CD14-positive monocyte (primary cell): ENCODE results near the gene APOC1. TPM values are rescaled to one million over a fixed set of nuclear protein-coding genes. Genes with fewer than 3 reads are reported as not detected.

ENCODE experiments used
- DNase-seq, 3 donors: peaks; one replicate each; pipeline ENCODE4 v3.0.0-alpha.2; 2011 to 2022
- H2AFZ ChIP-seq: 2 replicates; pipeline ENCODE4 v1.6.0; 2012; ENCODE audit warnings: mild to moderate bottlenecking, low read depth, low read length, inconsistent platforms; ENCODE audit not compliant: insufficient read depth, poor library complexity, severe bottlenecking
- H3K27ac ChIP-seq, 2 donors: 1 replicate in 1 of 2; 2 replicates in 1 of 2; pipeline ENCODE4 v1.5.1; 2012 to 2013; ENCODE audit warnings: low read length in 2 of 2, control low read depth in 1 of 2, inconsistent platforms in 1 of 2, low read depth in 1 of 2, mild to moderate bottlenecking in 1 of 2
- H3K27me3 ChIP-seq, 2 donors: one replicate each; pipeline versions ENCODE4 v1.6.0 to v1.6.1; 2011 to 2013; ENCODE audit warnings: low read length in 2 of 2; ENCODE audit not compliant: control insufficient read depth in 2 of 2, insufficient read depth in 2 of 2
- H3K36me3 ChIP-seq, 2 donors: replicated peaks in 1 of 2; 1 replicate in 1 of 2; 2 replicates in 1 of 2; pipeline versions ENCODE4 v1.5.1 to v1.6.1; 2012 to 2013; ENCODE audit warnings: low read length in 2 of 2, control low read depth in 1 of 2, inconsistent platforms in 1 of 2, mild to moderate bottlenecking in 1 of 2; ENCODE audit not compliant: insufficient read depth in 2 of 2, control insufficient read depth in 1 of 2
- H3K4me1 ChIP-seq, 2 donors: 1 replicate in 1 of 2; 2 replicates in 1 of 2; pipeline versions ENCODE4 v1.5.1 to v1.6.1; 2012 to 2013; ENCODE audit warnings: low read length in 2 of 2, control low read depth in 1 of 2, inconsistent platforms in 1 of 2, mild to moderate bottlenecking in 1 of 2, moderate library complexity in 1 of 2; ENCODE audit not compliant: insufficient read depth in 2 of 2, control insufficient read depth in 1 of 2
- H3K4me2 ChIP-seq: replicated peaks from 2 replicates; pipeline ENCODE3; 2012; ENCODE audit warnings: low read length, moderate library complexity, mild to moderate bottlenecking; ENCODE audit not compliant: poor library complexity, severe bottlenecking; ENCODE audit errors: extremely low read depth
- H3K4me3 ChIP-seq, 3 experiments: fragments of 200-600 bp in 1 of 3; sonication (generic) in 1 of 3; replicated peaks in 1 of 3; 1 replicate in 2 of 3; 2 replicates in 1 of 3; pipeline ENCODE4 v1.5.1; 2011 to 2013; ENCODE audit warnings: low read length in 3 of 3, mild to moderate bottlenecking in 3 of 3, control low read depth in 2 of 3, low read depth in 2 of 3, inconsistent platforms in 1 of 3, moderate library complexity in 1 of 3
- H3K79me2 ChIP-seq: 2 replicates; pipeline ENCODE4 v1.6.0; 2012; ENCODE audit warnings: mild to moderate bottlenecking, control low read depth, inconsistent platforms, low read length, moderate library complexity; ENCODE audit not compliant: insufficient read depth
- H3K9ac ChIP-seq: 2 replicates; pipeline ENCODE4 v1.6.0; 2017; ENCODE audit warnings: low read length, mild to moderate bottlenecking; ENCODE audit not compliant: insufficient read depth, poor library complexity, severe bottlenecking
- H3K9me3 ChIP-seq, 2 donors: replicated peaks in 1 of 2; 1 replicate in 1 of 2; 2 replicates in 1 of 2; pipeline versions ENCODE4 v1.5.1 to v1.6.1; 2012 to 2013; ENCODE audit warnings: low read length in 2 of 2, control low read depth in 1 of 2; ENCODE audit not compliant: control insufficient read depth in 1 of 2, insufficient read depth in 1 of 2
- H4K20me1 ChIP-seq: 2 replicates; pipeline ENCODE4 v1.6.0; 2012; ENCODE audit warnings: mild to moderate bottlenecking, low read length, control low read depth, moderate library complexity; ENCODE audit not compliant: insufficient read depth
- H3K27ac Mint-ChIP-seq, 7 donors: one replicate each; pipeline ENCODE4 v1.8.0; 2020; ENCODE audit warnings: mild to moderate bottlenecking in 7 of 7, mixed read lengths in 7 of 7, moderate library complexity in 6 of 7, inconsistent platforms in 2 of 7
- H3K27me3 Mint-ChIP-seq, 3 donors: one replicate each; pipeline ENCODE4 v1.8.0; 2021 to 2022; ENCODE audit warnings: low read depth in 3 of 3, mild to moderate bottlenecking in 3 of 3, mixed read lengths in 3 of 3, moderate library complexity in 3 of 3, inconsistent platforms in 1 of 3
- H3K36me3 Mint-ChIP-seq, 2 donors: one replicate each; pipeline ENCODE4 v1.8.0; 2020; ENCODE audit warnings: mixed read lengths in 2 of 2, inconsistent platforms in 1 of 2, mild to moderate bottlenecking in 1 of 2
- H3K4me1 Mint-ChIP-seq: one replicate; pipeline ENCODE4 v1.8.0; 2020; ENCODE audit warnings: mild to moderate bottlenecking, mixed read lengths
- H3K4me3 Mint-ChIP-seq, 2 donors: one replicate each; pipeline ENCODE4 v1.8.0; 2020; ENCODE audit warnings: mild to moderate bottlenecking in 2 of 2, mixed read lengths in 2 of 2, moderate library complexity in 1 of 2
- H3K9me3 Mint-ChIP-seq, 7 donors: one replicate each; pipeline ENCODE4 v1.8.0; 2020 to 2022; ENCODE audit warnings: mixed read lengths in 7 of 7, mild to moderate bottlenecking in 6 of 7, moderate library complexity in 6 of 7, inconsistent platforms in 2 of 7
- CTCF ChIP-seq: fragments of 200-600 bp; IDR thresholded peaks from one replicate; pipeline ENCODE4 v1.8.0; 2022; ENCODE audit warnings: antibody characterized with exemption, mild to moderate bottlenecking
- WGBS: methylation state at CpG from one replicate; pipeline ENCODE4 v1.1.5; 2013; ENCODE audit warnings: missing lambda C conversion rate; ENCODE audit not compliant: insufficient coverage; 5-methylcytosine and 5-hydroxymethylcytosine counted together
- intact Hi-C, 2 donors: fragments of 100-400 bp; cut with micrococcal nuclease; formaldehyde crosslinking; loops; one replicate each; pipeline versions ENCODE4 v1.15.0 to v1.15.1; 2023
- polyA plus RNA-seq, 3 donors: library from polyadenylated mRNA; depleted of rRNA in 1 of 3; unstranded in 2 of 3; stranded (reverse) in 1 of 3; fragments of 300-500 nt in 2 of 3; fragments of >200 nt in 1 of 3; fragmentation: Illumina TruSeq in 2 of 3; gene quantifications; 1 replicate in 2 of 3; 2 replicates in 1 of 3; pipeline ENCODE4 v1.2.3, GENCODE V29; 2012 to 2021

Gene APOC1
- polyA plus RNA-seq, 3 donors: 0.20 TPM; not detected in 2

- Mint-ChIP-seq H3K4me1 (peaks cover 1% of the 10 kb centered on the region), H3K4me3 (no peak overlapping the region), H3K9me3 (peaks cover 0 to 2% (median 0%) of the 10 kb centered on the region in 7 donors), H3K36me3 (peaks cover 54 to 69% of the 10 kb centered on the region in 2 donors), H3K27me3 (peaks cover 11 to 18% (median 13%) of the 10 kb centered on the region in 3 donors), H3K27ac (peak overlapping the region in 3 of 7 donors; percentile 25 to 50 (median 30))
- intact Hi-C loops: loop anchor here (5.0 kb wide), 1 partner anchor 157 kb away; no protein-coding TSS in a partner anchor
- Histone ChIP-seq H3K4me3 (no peak overlapping the region), H2AFZ (no peak overlapping the region), H3K36me3 (peaks cover 50 to 68% of the 10 kb centered on the region in 2 donors), H3K9ac (no peak overlapping the region), H4K20me1 (no peaks in the 10 kb centered on the region), H3K9me3 (no peaks in the 10 kb centered on the region), H3K27ac (no peak overlapping the region), H3K4me2 (no peak overlapping the region), H3K27me3 (peaks cover 0 to 14% of the 10 kb centered on the region in 2 donors), H3K79me2 (no peaks in the 10 kb centered on the region), H3K4me1 (peaks cover 0 to 2% of the 10 kb centered on the region in 2 donors)
- WGBS: 97% methylated on average over 14 of the region's 19 CpGs
- DNase-seq: no peak
- TF ChIP-seq CTCF: no peak
Observed at GRCh38 chr19:44900328-44901244, 13.8 kb upstream of the APOC1 start.

- Histone ChIP-seq H4K20me1 (no peaks in the 10 kb centered on the region), H3K4me2 (no peak overlapping the region), H3K27me3 (peaks cover 5 to 26% of the 10 kb centered on the region in 2 donors), H3K9me3 (no peaks in the 10 kb centered on the region), H3K36me3 (peaks cover 27 to 42% of the 10 kb centered on the region in 2 donors), H3K4me3 (no peak overlapping the region), H3K4me1 (peaks cover 0 to 11% of the 10 kb centered on the region in 2 donors), H3K27ac (no peak overlapping the region), H2AFZ (no peak overlapping the region), H3K9ac (no peak overlapping the region), H3K79me2 (no peaks in the 10 kb centered on the region)
- Mint-ChIP-seq H3K27ac (peak overlapping the region in 1 of 7 donors; percentile 56), H3K27me3 (peaks cover 27 to 36% (median 30%) of the 10 kb centered on the region in 3 donors), H3K36me3 (peaks cover 33 to 43% of the 10 kb centered on the region in 2 donors), H3K4me3 (no peak overlapping the region), H3K4me1 (peaks cover 11% of the 10 kb centered on the region), H3K9me3 (peaks cover 0 to 9% (median 2%) of the 10 kb centered on the region in 7 donors)
- TF ChIP-seq CTCF: no peak
- intact Hi-C loops: loop anchor here (1.0 to 5.0 kb wide), 3 partner anchors 48 to 154 kb away; no protein-coding TSS in a partner anchor
- no peak for DNase-seq
- 94% methylated on average over 3 of the region's 15 CpGs for WGBS
Observed at GRCh38 chr19:44903216-44903601, 11.2 kb upstream of the APOC1 start.
